A673 (cell line): ENCODE data around the gene EPS15. TPM values are rescaled to one million over a fixed set of nuclear protein-coding genes. Genes with fewer than 3 reads are reported as not detected.
A peak's percentile ranks its signal among the peaks of the same experiment; 100 is the strongest.

Experiments used
- BruUV-seq: library from RNA; stranded (reverse); fragments of 400-500 nt; replicated peaks from 2 replicates; lab custom pipeline; 2021; lab: Mats Ljungman, UMichigan
- CTCF ChIA-PET: fragments of 300-600 bp; sonication (Branson Sonifier 250); formaldehyde crosslinking; loops from one replicate; lab custom pipeline; 2022; ENCODE audit warnings: antibody characterized with exemption; lab: Charles Lee
- POLR2A ChIA-PET: fragments of 300-600 bp; sonication (Branson Sonifier 250); formaldehyde crosslinking; loops from one replicate; lab custom pipeline; 2022; ENCODE audit warnings: antibody characterized with exemption; ENCODE audit not compliant: low non-redundant PET; lab: Charles Lee
- DNase-seq: peaks from one replicate; pipeline ENCODE4 v3.0.0-alpha.2; 2015; ENCODE audit warnings: low spot score
- H3K27ac ChIP-seq: fragments of 200-600 bp; sonication (generic); 2 replicates; pipeline ENCODE4 v1.5.1; 2016; ENCODE audit warnings: mixed run types, low read depth, mild to moderate bottlenecking, mixed read lengths, antibody characterized with exemption, low read length; ENCODE audit not compliant: poor library complexity, severe bottlenecking
- H3K27me3 ChIP-seq: fragments of 200-600 bp; sonication (generic); replicated peaks from 2 replicates; pipeline ENCODE4 v1.6.1; 2017; ENCODE audit warnings: mixed run types, low read depth, mild to moderate bottlenecking, mixed read lengths, antibody characterized with exemption, low read length; ENCODE audit not compliant: insufficient read depth, poor library complexity
- H3K36me3 ChIP-seq: fragments of 200-600 bp; sonication (generic); 2 replicates; pipeline ENCODE4 v1.6.1; 2016; ENCODE audit warnings: mixed run types, mild to moderate bottlenecking, mixed read lengths, antibody characterized with exemption, low read length; ENCODE audit not compliant: insufficient read depth, poor library complexity, severe bottlenecking
- H3K4me1 ChIP-seq: fragments of 200-600 bp; sonication (generic); 2 replicates; pipeline ENCODE4 v1.6.1; 2017; ENCODE audit warnings: mixed run types, mild to moderate bottlenecking, mixed read lengths, antibody characterized with exemption, low read length; ENCODE audit not compliant: insufficient read depth, poor library complexity, severe bottlenecking
- H3K4me3 ChIP-seq: fragments of 200-600 bp; sonication (generic); 2 replicates; pipeline ENCODE4 v1.5.1; 2016; ENCODE audit warnings: low read depth, mixed run types, mild to moderate bottlenecking, mixed read lengths, low read length; ENCODE audit not compliant: poor library complexity, severe bottlenecking
- H3K9me3 ChIP-seq: fragments of 200-600 bp; sonication (generic); 2 replicates; pipeline ENCODE4 v1.6.1; 2016; ENCODE audit warnings: mixed run types, low read depth, mild to moderate bottlenecking, mixed read lengths, antibody characterized with exemption, low read length; ENCODE audit not compliant: poor library complexity, severe bottlenecking
- EZH2 ChIP-seq: fragments of 200-600 bp; sonication (generic); IDR thresholded peaks from 2 replicates; pipeline ENCODE4 v1.6.1; 2017; ENCODE audit warnings: borderline replicate concordance, low read depth, mild to moderate bottlenecking, mixed read lengths, antibody characterized with exemption, low read length; ENCODE audit not compliant: poor library complexity, severe bottlenecking
- intact Hi-C: fragments of 100-400 bp; cut with micrococcal nuclease; formaldehyde crosslinking; loops from one replicate; pipeline ENCODE4 v1.10.0; 2022; ENCODE audit not compliant: unreplicated experiment
- total RNA-seq: library from RNA; stranded (reverse); gene quantifications from 2 replicates; pipeline ENCODE4 v1.2.3, GENCODE V29; 2021
- TF ChIP-seq, protein P1 (sequence below): fragments of 300-800, 200-600 bp; sonication (generic); conservative IDR thresholded peaks from 2 replicates; pipeline ENCODE4 v1.5.1; 2017; ENCODE audit warnings: low read depth, mild to moderate bottlenecking, antibody characterized with exemption, low read length, moderate library complexity, mixed read lengths

Gene EPS15
- total RNA-seq, 1 experiment from 2014 or later = 50.6 TPM

DNA sequence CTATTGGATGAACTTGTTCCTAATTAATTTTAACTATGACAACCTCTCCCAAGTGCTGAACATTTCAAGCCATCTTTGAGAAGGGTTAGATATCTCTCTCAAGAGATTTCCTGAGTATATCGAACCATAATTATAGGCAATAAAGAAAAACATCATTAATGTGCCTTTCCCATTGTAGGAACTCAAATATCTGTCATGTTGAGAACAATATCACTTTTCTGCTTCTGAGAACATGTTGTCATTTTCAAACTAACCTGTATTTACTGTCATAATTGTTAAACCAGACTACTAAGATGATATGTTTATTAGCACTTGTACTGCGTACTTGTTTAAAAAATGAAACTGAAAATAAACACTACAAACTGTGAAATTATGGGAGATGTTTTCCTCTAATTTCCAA, 4.3 kb downstream of the EPS15 start:
- intact Hi-C loops = loop anchor here (5.0 kb wide), 1 partner anchor 82 kb away; no protein-coding TSS in a partner anchor
- ChIA-PET CTCF (no interaction called here), POLR2A (no interaction called here)
- BruUV-seq = no TSS peak
- peak overlapping the region; percentile 12 for H3K27ac ChIP-seq
- H3K4me1 ChIP-seq = peaks cover 58% of the 10 kb centered on the region
- H3K27me3 ChIP-seq = no peaks in the 10 kb centered on the region
- H3K36me3 ChIP-seq = no peaks in the 10 kb centered on the region
- H3K9me3 ChIP-seq = no peaks in the 10 kb centered on the region
- TF ChIP-seq, protein P1, sequence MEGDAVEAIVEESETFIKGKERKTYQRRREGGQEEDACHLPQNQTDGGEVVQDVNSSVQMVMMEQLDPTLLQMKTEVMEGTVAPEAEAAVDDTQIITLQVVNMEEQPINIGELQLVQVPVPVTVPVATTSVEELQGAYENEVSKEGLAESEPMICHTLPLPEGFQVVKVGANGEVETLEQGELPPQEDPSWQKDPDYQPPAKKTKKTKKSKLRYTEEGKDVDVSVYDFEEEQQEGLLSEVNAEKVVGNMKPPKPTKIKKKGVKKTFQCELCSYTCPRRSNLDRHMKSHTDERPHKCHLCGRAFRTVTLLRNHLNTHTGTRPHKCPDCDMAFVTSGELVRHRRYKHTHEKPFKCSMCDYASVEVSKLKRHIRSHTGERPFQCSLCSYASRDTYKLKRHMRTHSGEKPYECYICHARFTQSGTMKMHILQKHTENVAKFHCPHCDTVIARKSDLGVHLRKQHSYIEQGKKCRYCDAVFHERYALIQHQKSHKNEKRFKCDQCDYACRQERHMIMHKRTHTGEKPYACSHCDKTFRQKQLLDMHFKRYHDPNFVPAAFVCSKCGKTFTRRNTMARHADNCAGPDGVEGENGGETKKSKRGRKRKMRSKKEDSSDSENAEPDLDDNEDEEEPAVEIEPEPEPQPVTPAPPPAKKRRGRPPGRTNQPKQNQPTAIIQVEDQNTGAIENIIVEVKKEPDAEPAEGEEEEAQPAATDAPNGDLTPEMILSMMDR = no peak
- TF ChIP-seq EZH2 = no peak
- peak overlapping the region; percentile 9 for H3K4me3 ChIP-seq
- no peak for DNase-seq

DNA sequence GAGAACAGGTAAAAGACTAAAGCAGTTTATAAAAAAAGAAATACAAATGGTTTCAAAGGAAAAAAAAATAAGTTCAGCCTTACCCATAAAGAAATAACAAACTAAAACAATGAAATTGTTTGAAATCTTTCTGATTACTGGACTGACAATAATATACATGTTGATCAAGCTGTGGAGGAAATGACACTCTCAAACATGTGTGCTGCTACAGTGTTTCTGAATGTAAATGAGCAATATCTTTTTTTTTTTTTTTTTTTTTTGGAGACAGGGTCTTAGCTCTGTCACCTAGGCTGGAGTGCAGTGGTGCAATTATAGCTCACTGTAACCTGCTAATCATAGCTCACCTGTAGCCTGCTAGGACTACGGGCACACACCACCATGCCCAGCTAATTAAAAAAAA, 6.5 kb downstream of the EPS15 start:
- intact Hi-C loops = no loop called here
- Histone ChIP-seq H3K4me1 (peaks cover 58% of the 10 kb centered on the region), H3K4me3 (no peak overlapping the region), H3K27me3 (no peaks in the 10 kb centered on the region), H3K9me3 (no peaks in the 10 kb centered on the region), H3K36me3 (no peaks in the 10 kb centered on the region), H3K27ac (no peak overlapping the region)
- no TSS peak for BruUV-seq
- ChIA-PET POLR2A (interaction anchor here (0.6 kb wide), 1 partner anchor 331 kb away, joined by 8 read pairs; no protein-coding TSS in a partner anchor), CTCF (no interaction called here)
- no peak for TF ChIP-seq EZH2
- TF ChIP-seq, protein P1 = no peak
- no peak for DNase-seq

DNA sequence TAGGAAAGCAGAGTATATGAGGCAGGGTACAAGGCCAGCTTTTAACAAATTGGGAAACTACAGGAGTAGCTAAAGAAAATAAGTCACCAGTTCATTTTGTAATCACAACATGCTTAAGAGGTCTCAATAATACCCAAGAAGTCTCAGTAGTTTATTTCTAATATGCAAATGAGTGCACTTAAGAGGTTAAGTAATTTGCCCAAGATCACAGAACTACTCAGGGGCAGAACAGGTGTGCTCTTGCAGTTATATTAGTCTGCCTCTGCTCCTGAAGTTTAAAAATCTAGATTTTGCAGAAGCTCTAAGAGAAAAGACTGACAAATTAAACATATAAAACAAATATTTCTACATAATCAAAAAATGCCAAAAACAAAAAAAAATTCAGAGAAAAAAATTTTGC, 6.9 kb downstream of the EPS15 start:
- Histone ChIP-seq H3K9me3 (no peaks in the 10 kb centered on the region), H3K27me3 (no peaks in the 10 kb centered on the region), H3K4me1 (peaks cover 57% of the 10 kb centered on the region), H3K27ac (no peak overlapping the region), H3K36me3 (no peaks in the 10 kb centered on the region), H3K4me3 (no peak overlapping the region)
- CTCF ChIA-PET = no interaction called here
- intact Hi-C loops = no loop called here
- DNase-seq = no peak
- TF ChIP-seq, protein P1 = no peak
- no peak for TF ChIP-seq EZH2
- no TSS peak for BruUV-seq
- POLR2A ChIA-PET = no interaction called here
